H9 (cell line): ENCODE results near the gene TMEM171. TPM values are rescaled to one million over a fixed set of nuclear protein-coding genes. Genes with fewer than 3 reads are reported as not detected.

Source experiments
- DNase-seq: peaks from one replicate; pipeline ENCODE4 v3.0.0-alpha.2; 2017
- H2AFZ ChIP-seq: one replicate; pipeline ENCODE4 v1.6.1; 2013; ENCODE audit warnings: mild to moderate bottlenecking, low read length, control low read depth, moderate library complexity
- H2AK5ac ChIP-seq: 2 replicates; pipeline ENCODE4 v1.6.1; 2013; ENCODE audit warnings: low read length, control low read depth, mixed read lengths; ENCODE audit not compliant: insufficient read length
- H2BK120ac ChIP-seq: one replicate; pipeline ENCODE4 v1.6.1; 2013; ENCODE audit warnings: low read depth, mild to moderate bottlenecking, low read length, control low read depth, inconsistent platforms; ENCODE audit not compliant: poor library complexity, severe bottlenecking
- H2BK12ac ChIP-seq: 2 replicates; pipeline ENCODE4 v1.6.1; 2013; ENCODE audit warnings: low read length, control low read depth, mixed read lengths, low read depth; ENCODE audit not compliant: insufficient read length
- H2BK15ac ChIP-seq: 2 replicates; pipeline ENCODE4 v1.6.1; 2013; ENCODE audit warnings: low read depth, low read length, control low read depth
- H2BK20ac ChIP-seq: one replicate; pipeline ENCODE4 v1.6.1; 2013; ENCODE audit warnings: low read depth, mild to moderate bottlenecking, low read length, control low read depth, inconsistent platforms; ENCODE audit not compliant: poor library complexity, severe bottlenecking
- H2BK5ac ChIP-seq: 2 replicates; pipeline ENCODE4 v1.6.1; 2013; ENCODE audit warnings: low read length, control low read depth, mixed read lengths; ENCODE audit not compliant: insufficient read length
- H3K14ac ChIP-seq: 2 replicates; pipeline ENCODE4 v1.6.1; 2013; ENCODE audit warnings: low read length, control low read depth; ENCODE audit not compliant: insufficient read depth
- H3K18ac ChIP-seq: 2 replicates; pipeline ENCODE4 v1.6.1; 2013; ENCODE audit warnings: low read depth, mild to moderate bottlenecking, mixed read lengths, low read length, control low read depth; ENCODE audit not compliant: insufficient read length
- H3K23ac ChIP-seq: 2 replicates; pipeline ENCODE4 v1.6.1; 2013; ENCODE audit warnings: low read length, control low read depth, mixed read lengths, low read depth; ENCODE audit not compliant: insufficient read length
- H3K23me2 ChIP-seq: 2 replicates; pipeline ENCODE4 v1.6.1; 2013; ENCODE audit warnings: low read depth, mild to moderate bottlenecking, mixed read lengths, low read length, control low read depth; ENCODE audit not compliant: insufficient read length, poor library complexity, severe bottlenecking
- H3K27ac ChIP-seq: 2 replicates; pipeline ENCODE4 v1.5.1; 2013; ENCODE audit warnings: low read length, control low read depth, mixed read lengths, low read depth; ENCODE audit not compliant: insufficient read length
- H3K27me3 ChIP-seq: 2 replicates; pipeline ENCODE4 v1.6.1; 2013; ENCODE audit warnings: low read length, control low read depth, inconsistent platforms; ENCODE audit not compliant: insufficient read depth
- H3K4ac ChIP-seq: 2 replicates; pipeline ENCODE4 v1.6.1; 2013; ENCODE audit warnings: low read depth, mild to moderate bottlenecking, control low read depth, inconsistent platforms, low read length, moderate library complexity
- H3K4me1 ChIP-seq: 2 replicates; pipeline ENCODE4 v1.6.1; 2013; ENCODE audit warnings: low read length, control low read depth, inconsistent platforms; ENCODE audit not compliant: insufficient read depth
- H3K4me2 ChIP-seq: 2 replicates; pipeline ENCODE4 v1.6.1; 2013; ENCODE audit warnings: low read length, control low read depth, mixed read lengths; ENCODE audit not compliant: insufficient read length, insufficient read depth
- H3K56ac ChIP-seq: 2 replicates; pipeline ENCODE4 v1.6.1; 2013; ENCODE audit warnings: low read depth, mild to moderate bottlenecking, mixed read lengths, low read length, control low read depth; ENCODE audit not compliant: insufficient read length
- H3K79me1 ChIP-seq: 2 replicates; pipeline ENCODE4 v1.6.1; 2013; ENCODE audit warnings: low read depth, mild to moderate bottlenecking, moderate library complexity, low read length, control low read depth, inconsistent platforms; ENCODE audit not compliant: insufficient read depth, poor library complexity, severe bottlenecking
- H3K79me2 ChIP-seq: 2 replicates; pipeline ENCODE4 v1.6.1; 2013; ENCODE audit warnings: low read length, control low read depth, inconsistent platforms; ENCODE audit not compliant: insufficient read depth
- H3K9ac ChIP-seq: 2 replicates; pipeline ENCODE4 v1.6.1; 2013; ENCODE audit warnings: low read length, control low read depth, mixed read lengths; ENCODE audit not compliant: insufficient read length; ENCODE audit errors: extremely low read depth
- H3K9me3 ChIP-seq: one replicate; pipeline ENCODE4 v1.6.1; 2013; ENCODE audit warnings: low read depth, low read length, inconsistent platforms; ENCODE audit not compliant: control insufficient read depth
- H3T11ph ChIP-seq: one replicate; pipeline ENCODE4 v1.6.1; 2013; ENCODE audit warnings: mild to moderate bottlenecking, low read length, control low read depth, inconsistent platforms
- H4K20me1 ChIP-seq: one replicate; pipeline ENCODE4 v1.6.1; 2013; ENCODE audit not compliant: control insufficient read depth, insufficient read length, insufficient read depth
- H4K5ac ChIP-seq: 2 replicates; pipeline ENCODE4 v1.6.1; 2013; ENCODE audit warnings: low read depth, mild to moderate bottlenecking, mixed read lengths, low read length, control low read depth; ENCODE audit not compliant: insufficient read length
- H4K8ac ChIP-seq: replicated peaks from 2 replicates; pipeline ENCODE4 v1.6.1; 2013; ENCODE audit warnings: low read length, control low read depth, mixed read lengths, low read depth; ENCODE audit not compliant: insufficient read length
- H4K91ac ChIP-seq: 2 replicates; pipeline ENCODE4 v1.6.1; 2013; ENCODE audit warnings: low read depth, mild to moderate bottlenecking, moderate library complexity, mixed read lengths, low read length, control low read depth; ENCODE audit not compliant: insufficient read length
- H3K27ac Mint-ChIP-seq, 3 experiments: 2 replicates in 2 of 3; 3 replicates in 1 of 3; pipeline ENCODE4 v1.8.0; 2020 to 2021; ENCODE audit warnings: mixed read lengths in 3 of 3, mild to moderate bottlenecking in 1 of 3, moderate library complexity in 1 of 3
- H3K27me3 Mint-ChIP-seq: 2 replicates; pipeline ENCODE4 v1.8.0; 2021; ENCODE audit warnings: low read depth, mild to moderate bottlenecking, moderate library complexity, mixed read lengths
- H3K36me3 Mint-ChIP-seq, 3 experiments: 2 replicates in 2 of 3; 3 replicates in 1 of 3; pipeline ENCODE4 v1.8.0; 2020 to 2021; ENCODE audit warnings: low read depth in 3 of 3, mixed read lengths in 3 of 3; ENCODE audit not compliant: insufficient read depth in 1 of 3
- H3K4me1 Mint-ChIP-seq, 2 experiments: 2 replicates each; pipeline ENCODE4 v1.8.0; 2020; ENCODE audit warnings: mixed read lengths in 2 of 2
- H3K4me3 Mint-ChIP-seq, 2 experiments: 2 replicates in 1 of 2; 3 replicates in 1 of 2; pipeline ENCODE4 v1.8.0; 2020 to 2021; ENCODE audit warnings: mild to moderate bottlenecking in 2 of 2, mixed read lengths in 2 of 2, moderate library complexity in 1 of 2
- H3K9me3 Mint-ChIP-seq, 2 experiments: 2 replicates in 1 of 2; 3 replicates in 1 of 2; pipeline ENCODE4 v1.8.0; 2020; ENCODE audit warnings: mild to moderate bottlenecking in 2 of 2, mixed read lengths in 2 of 2, moderate library complexity in 1 of 2
- WGBS: extraction: QIAGEN DNeasy Blood & Tissue Kit; methylation state at CpG from one replicate; pipeline ENCODE4 v1.1.7; 2013; ENCODE audit warnings: missing lambda C conversion rate, low lambda C conversion rate, mixed read lengths; ENCODE audit not compliant: insufficient read length; ENCODE audit errors: extremely low coverage; 5-methylcytosine and 5-hydroxymethylcytosine counted together
- total RNA-seq: library from RNA; stranded (reverse); gene quantifications from 2 replicates; pipeline ENCODE4 v1.2.1, GENCODE V29; 2021
- TF ChIP-seq, protein P1 (sequence below): fragments of 200-600 bp; sonication (generic); conservative IDR thresholded peaks from 3 replicates; pipeline ENCODE4 v1.8.0; 2021; ENCODE audit warnings: antibody characterized with exemption, mild to moderate bottlenecking

The TMEM171 gene
- total RNA-seq, 1 experiment from 2014 or later, result 0.42 TPM

- Histone ChIP-seq H3K56ac (no peak overlapping the region), H3K14ac (peak overlapping the region; percentile 36; the same call in 1 of the 2 replicates), H3K79me2 (no peaks in the 10 kb centered on the region), H3K4me1 (peaks cover 2% of the 10 kb centered on the region), H3K4me2 (no peak overlapping the region), H3K18ac (no peak overlapping the region), H2BK120ac (no peak overlapping the region), H4K20me1 (no peaks in the 10 kb centered on the region), H2BK20ac (no peak overlapping the region), H4K5ac (no peak overlapping the region), H2AFZ (no peak overlapping the region), H2BK15ac (no peak overlapping the region), H4K91ac (no peak overlapping the region), H3K9ac (no peak overlapping the region), H3K9me3 (no peaks in the 10 kb centered on the region), H3K4ac (no peak overlapping the region), H3K23ac (no peak overlapping the region), H2BK5ac (no peak overlapping the region), H2AK5ac (no peak overlapping the region), H3K27ac (no peak overlapping the region), H3T11ph (no peak overlapping the region), H3K27me3 (no peaks in the 10 kb centered on the region), H4K8ac (no peak overlapping the region), H3K79me1 (no peaks in the 10 kb centered on the region), H3K23me2 (no peaks in the 10 kb centered on the region), H2BK12ac (no peak overlapping the region)
- no peaks in the 10 kb centered on the region for H3K36me3 Mint-ChIP-seq
- H3K9me3 Mint-ChIP-seq, result no peaks in the 10 kb centered on the region
- WGBS, result no CpG with 5 or more reads among the region's 15 CpGs
- no peak overlapping the region for H3K4me3 Mint-ChIP-seq
- TF ChIP-seq, protein P1, sequence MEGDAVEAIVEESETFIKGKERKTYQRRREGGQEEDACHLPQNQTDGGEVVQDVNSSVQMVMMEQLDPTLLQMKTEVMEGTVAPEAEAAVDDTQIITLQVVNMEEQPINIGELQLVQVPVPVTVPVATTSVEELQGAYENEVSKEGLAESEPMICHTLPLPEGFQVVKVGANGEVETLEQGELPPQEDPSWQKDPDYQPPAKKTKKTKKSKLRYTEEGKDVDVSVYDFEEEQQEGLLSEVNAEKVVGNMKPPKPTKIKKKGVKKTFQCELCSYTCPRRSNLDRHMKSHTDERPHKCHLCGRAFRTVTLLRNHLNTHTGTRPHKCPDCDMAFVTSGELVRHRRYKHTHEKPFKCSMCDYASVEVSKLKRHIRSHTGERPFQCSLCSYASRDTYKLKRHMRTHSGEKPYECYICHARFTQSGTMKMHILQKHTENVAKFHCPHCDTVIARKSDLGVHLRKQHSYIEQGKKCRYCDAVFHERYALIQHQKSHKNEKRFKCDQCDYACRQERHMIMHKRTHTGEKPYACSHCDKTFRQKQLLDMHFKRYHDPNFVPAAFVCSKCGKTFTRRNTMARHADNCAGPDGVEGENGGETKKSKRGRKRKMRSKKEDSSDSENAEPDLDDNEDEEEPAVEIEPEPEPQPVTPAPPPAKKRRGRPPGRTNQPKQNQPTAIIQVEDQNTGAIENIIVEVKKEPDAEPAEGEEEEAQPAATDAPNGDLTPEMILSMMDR, result no peak
- peak; percentile 65 for DNase-seq
- peaks cover 2% of the 10 kb centered on the region; the same call in 1 of the 2 replicates for H3K27me3 Mint-ChIP-seq
- no peak overlapping the region for H3K27ac Mint-ChIP-seq
- peaks cover 10 to 16% of the 10 kb centered on the region in 2 experiments for H3K4me1 Mint-ChIP-seq
Observed at GRCh38 chr5:73136055-73136562, 15.7 kb downstream of the TMEM171 start.
